Effector memory CD4-positive, alpha-beta T cell (primary cell): ENCODE data around the gene EPS8L2.
A peak's percentile ranks its signal among the peaks of the same experiment; 100 is the strongest.
"Not testable (repeated sequence)": the region's sequence is repeated elsewhere in the genome, so short reads cannot be mapped to it uniquely, and the experiment has no call there.

Experiments
- DNase-seq, 3 donors: peaks; one replicate each; pipeline ENCODE4 v3.0.0-alpha.2; 2020
- H3K27ac ChIP-seq: 2 replicates; pipeline ENCODE4 v1.7.0; 2013; ENCODE audit warnings: mild to moderate bottlenecking, low read length, moderate library complexity; ENCODE audit not compliant: insufficient read depth, poor library complexity, severe bottlenecking
- H3K27me3 ChIP-seq: replicated peaks from 2 replicates; pipeline ENCODE4 v1.7.0; 2013; ENCODE audit warnings: mild to moderate bottlenecking, low read length; ENCODE audit not compliant: insufficient read depth, control insufficient read depth, poor library complexity, severe bottlenecking
- H3K36me3 ChIP-seq: 2 replicates; pipeline ENCODE4 v1.7.0; 2013; ENCODE audit warnings: mild to moderate bottlenecking, low read length, moderate library complexity; ENCODE audit not compliant: control insufficient read depth, insufficient read depth
- H3K4me1 ChIP-seq: 2 replicates; pipeline ENCODE4 v1.7.0; 2013; ENCODE audit warnings: low read length, mild to moderate bottlenecking; ENCODE audit not compliant: control insufficient read depth, insufficient read depth, poor library complexity, severe bottlenecking
- H3K4me3 ChIP-seq: 2 replicates; pipeline ENCODE4 v1.7.0; 2013; ENCODE audit warnings: low read length, low read depth, mild to moderate bottlenecking; ENCODE audit not compliant: insufficient read depth, poor library complexity, severe bottlenecking
- H3K9me3 ChIP-seq: 2 replicates; pipeline ENCODE4 v1.7.0; 2013; ENCODE audit warnings: mild to moderate bottlenecking, low read length, moderate library complexity; ENCODE audit not compliant: control insufficient read depth

Gene EPS8L2

GRCh38 chr11:689625-690024 lies 16.4 kb upstream of the EPS8L2 start:
- Histone ChIP-seq H3K27ac (no peak overlapping the region), H3K9me3 (no peaks in the 10 kb centered on the region), H3K4me1 (peaks cover 31% of the 10 kb centered on the region), H3K27me3 (no peaks in the 10 kb centered on the region), H3K4me3 (no peak overlapping the region), H3K36me3 (peaks cover 25% of the 10 kb centered on the region)
- DNase-seq, result no peak

- DNase-seq, H3K27ac ChIP-seq: not testable (repeated sequence)
Observed at GRCh38 chr11:690244-690643, 15.8 kb upstream of the EPS8L2 start.

GRCh38 chr11:690738-691633 lies 15.0 kb upstream of the EPS8L2 start:
- Histone ChIP-seq H3K4me3 (no peak overlapping the region), H3K27me3 (no peaks in the 10 kb centered on the region), H3K27ac (peak overlapping the region; percentile 7), H3K9me3 (no peaks in the 10 kb centered on the region), H3K4me1 (peaks cover 34% of the 10 kb centered on the region), H3K36me3 (peaks cover 23% of the 10 kb centered on the region)
- DNase-seq, result no peak

More at GRCh38 chr11:690244-690643, 15.8 kb upstream of the EPS8L2 start:
- not testable (repeated sequence) for H3K9me3 ChIP-seq, H3K27me3 ChIP-seq, H3K4me3 ChIP-seq
- H3K4me1 ChIP-seq, result peaks cover 31% of the 10 kb centered on the region
- peaks cover 23% of the 10 kb centered on the region for H3K36me3 ChIP-seq

- H3K27me3 ChIP-seq, result no peaks in the 10 kb centered on the region
- no peak for DNase-seq
- H3K4me1 ChIP-seq, result peaks cover 39% of the 10 kb centered on the region
- H3K27ac ChIP-seq, result peak overlapping the region; percentile 7
- H3K9me3 ChIP-seq, result no peaks in the 10 kb centered on the region
- H3K4me3 ChIP-seq, result no peak overlapping the region
- peaks cover 14% of the 10 kb centered on the region for H3K36me3 ChIP-seq
Observed at GRCh38 chr11:691710-692590, 14.1 kb upstream of the EPS8L2 start.

- DNase-seq, result peak in 1 of 3 donors; percentile 62
- H3K27me3 ChIP-seq, result no peaks in the 10 kb centered on the region
- H3K4me1 ChIP-seq, result peaks cover 39% of the 10 kb centered on the region
- H3K36me3 ChIP-seq, result peaks cover 4% of the 10 kb centered on the region
- peak overlapping the region; percentile 4 for H3K4me3 ChIP-seq
- no peaks in the 10 kb centered on the region for H3K9me3 ChIP-seq
- peak overlapping the region; percentile 61 for H3K27ac ChIP-seq
Observed at GRCh38 chr11:692824-693414, 13.1 kb upstream of the EPS8L2 start.

- no peak for DNase-seq
- Histone ChIP-seq H3K4me3 (peak overlapping the region; percentile 4), H3K27me3 (no peaks in the 10 kb centered on the region), H3K36me3 (no peaks in the 10 kb centered on the region), H3K9me3 (no peaks in the 10 kb centered on the region), H3K4me1 (peaks cover 39% of the 10 kb centered on the region), H3K27ac (peak overlapping the region; percentile 61)
Observed at GRCh38 chr11:693415-693831, 12.6 kb upstream of the EPS8L2 start.

GRCh38 chr11:693887-694562 lies 12.0 kb upstream of the EPS8L2 start:
- no peaks in the 10 kb centered on the region for H3K9me3 ChIP-seq
- H3K4me3 ChIP-seq, result no peak overlapping the region
- DNase-seq, result no peak
- H3K27ac ChIP-seq, result peak overlapping the region; percentile 61
- H3K36me3 ChIP-seq, result no peaks in the 10 kb centered on the region
- peaks cover 39% of the 10 kb centered on the region for H3K4me1 ChIP-seq
- H3K27me3 ChIP-seq, result no peaks in the 10 kb centered on the region

GRCh38 chr11:694563-695287 lies 11.3 kb upstream of the EPS8L2 start, which contains the start of gene DEAF1:
TSS of gene DEAF1 (minus strand) at chr11:695222. CDS start at chr11:695047, 175 bp downstream.
- peaks cover 39% of the 10 kb centered on the region for H3K4me1 ChIP-seq

GRCh38 chr11:695288-695537 lies 10.8 kb upstream of the EPS8L2 start:
- Histone ChIP-seq H3K4me3 (peak overlapping the region; percentile 83), H3K27ac (peak overlapping the region; percentile 98), H3K36me3 (no peaks in the 10 kb centered on the region), H3K27me3 (no peaks in the 10 kb centered on the region), H3K9me3 (no peaks in the 10 kb centered on the region), H3K4me1 (peaks cover 39% of the 10 kb centered on the region)
- no peak for DNase-seq

More at GRCh38 chr11:694563-695287, 11.3 kb upstream of the EPS8L2 start, which contains the start of gene DEAF1:
- Histone ChIP-seq H3K27ac (peak within 1 kb of the TSS; percentile 98), H3K27me3 (no peaks in the 10 kb centered on the region), H3K4me3 (peak within 1 kb of the TSS; percentile 83), H3K36me3 (no peaks in the 10 kb centered on the region), H3K9me3 (no peaks in the 10 kb centered on the region)
- DNase-seq, result peak; percentile 97 to 99 (median 98)
